HEK293 (cell line): ENCODE data around the gene DAAM2.

Experiments used
- CTCF ChIA-PET: fragments of 350-600 bp; formaldehyde crosslinking; extraction: SDS; loops from one replicate; lab custom pipeline; 2021; ENCODE audit warnings: antibody characterized with exemption; lab: Yijun Ruan, JAX
- POLR2A ChIA-PET: fragments of 300-600 bp; formaldehyde crosslinking; extraction: SDS; loops from one replicate; lab custom pipeline; 2020; ENCODE audit warnings: antibody characterized with exemption, inconsistent platforms; lab: Yijun Ruan, JAX
- H3K27ac ChIP-seq: fragments of 200-500 bp; sonication (Bioruptor generic); 2 replicates; pipeline ENCODE4 v1.5.1; 2014; ENCODE audit warnings: low read depth, low read length, control low read depth, inconsistent platforms; ENCODE audit errors: extremely low read depth
- H3K36me3 ChIP-seq, 2 experiments: fragments of 200-500 bp in 1 of 2; sonication (Bioruptor generic) in 1 of 2; 1 replicate in 1 of 2; 2 replicates in 1 of 2; pipeline ENCODE4 v1.5.1; 2014 to 2017; ENCODE audit warnings: inconsistent platforms in 2 of 2, low read length in 2 of 2; ENCODE audit not compliant: control insufficient read depth in 2 of 2, insufficient read depth in 1 of 2
- H3K4me1 ChIP-seq: fragments of 200-500 bp; sonication (Bioruptor generic); 2 replicates; pipeline ENCODE4 v1.5.1; 2014; ENCODE audit warnings: mild to moderate bottlenecking, low read length, inconsistent platforms; ENCODE audit not compliant: control insufficient read depth, insufficient read depth
- H3K4me3 ChIP-seq: 2 replicates; pipeline ENCODE4 v1.5.1; 2011; ENCODE audit warnings: low read depth, mild to moderate bottlenecking, control low read depth, low read length, moderate library complexity
- H3K9me3 ChIP-seq: fragments of 200-500 bp; sonication (Bioruptor generic); 2 replicates; pipeline ENCODE4 v1.5.1; 2014; ENCODE audit warnings: low read depth, low read length, inconsistent platforms; ENCODE audit not compliant: control insufficient read depth, insufficient read depth
- GFI1B ChIP-seq: fragments of 450-650 bp; formaldehyde crosslinking; IDR thresholded peaks from 2 replicates; pipeline ENCODE4 v1.5.1; 2016; ENCODE audit warnings: missing biosample characterization, missing genetic modification characterization
- MYNN ChIP-seq: fragments of 450-650 bp; formaldehyde crosslinking; IDR thresholded peaks from 2 replicates; pipeline ENCODE4 v1.5.1; 2016; ENCODE audit warnings: missing biosample characterization, missing genetic modification characterization, borderline replicate concordance
- OVOL3 ChIP-seq: fragments of 450-650 bp; formaldehyde crosslinking; IDR thresholded peaks from 2 replicates; pipeline ENCODE4 v1.5.1; 2016; ENCODE audit warnings: missing biosample characterization, missing genetic modification characterization
- RBAK ChIP-seq: fragments of 450-650 bp; formaldehyde crosslinking; IDR thresholded peaks from 2 replicates; pipeline ENCODE4 v1.5.1; 2016; ENCODE audit warnings: missing biosample characterization, missing genetic modification characterization
- ZFP69B ChIP-seq: fragments of 450-650 bp; formaldehyde crosslinking; IDR thresholded peaks from 2 replicates; pipeline ENCODE4 v1.5.1; 2016; ENCODE audit warnings: missing biosample characterization, missing genetic modification characterization
- ZNF112 ChIP-seq: fragments of 450-650 bp; formaldehyde crosslinking; IDR thresholded peaks from 2 replicates; pipeline ENCODE4 v1.5.0; 2017; ENCODE audit warnings: missing biosample characterization, missing genetic modification characterization
- ZNF174 ChIP-seq: fragments of 450-650 bp; formaldehyde crosslinking; IDR thresholded peaks from 2 replicates; pipeline ENCODE4 v1.5.0; 2017; ENCODE audit warnings: missing biosample characterization, mild to moderate bottlenecking, missing genetic modification characterization
- ZNF19 ChIP-seq: fragments of 450-650 bp; formaldehyde crosslinking; IDR thresholded peaks from 2 replicates; pipeline ENCODE4; 2016; ENCODE audit warnings: missing biosample characterization, missing genetic modification characterization, low read depth
- ZNF324 ChIP-seq: fragments of 450-650 bp; formaldehyde crosslinking; IDR thresholded peaks from 2 replicates; pipeline ENCODE4 v1.5.1; 2016; ENCODE audit warnings: missing biosample characterization, missing genetic modification characterization
- ZNF37A ChIP-seq: fragments of 450-650 bp; IDR thresholded peaks from 2 replicates; pipeline ENCODE4 v1.5.1; 2018; ENCODE audit warnings: missing biosample characterization, missing genetic modification characterization
- ZNF394 ChIP-seq: fragments of 450-650 bp; formaldehyde crosslinking; IDR thresholded peaks from 2 replicates; pipeline ENCODE4 v1.5.1; 2016; ENCODE audit warnings: missing biosample characterization, missing genetic modification characterization, mild to moderate bottlenecking, moderate library complexity, borderline replicate concordance
- ZNF473 ChIP-seq: fragments of 450-650 bp; formaldehyde crosslinking; IDR thresholded peaks from 2 replicates; pipeline ENCODE4 v1.5.1; 2017; ENCODE audit warnings: missing biosample characterization, missing genetic modification characterization
- ZNF558 ChIP-seq: fragments of 450-650 bp; formaldehyde crosslinking; IDR thresholded peaks from 2 replicates; pipeline ENCODE4 v1.5.1; 2016; ENCODE audit warnings: missing biosample characterization, missing genetic modification characterization
- ZNF571 ChIP-seq: fragments of 450-650 bp; formaldehyde crosslinking; IDR thresholded peaks from 2 replicates; pipeline ENCODE4 v1.5.0; 2017; ENCODE audit warnings: missing biosample characterization, missing genetic modification characterization
- ZNF629 ChIP-seq: fragments of 450-650 bp; formaldehyde crosslinking; IDR thresholded peaks from 2 replicates; pipeline ENCODE4 v1.5.1; 2017; ENCODE audit warnings: missing biosample characterization, missing genetic modification characterization
- ZNF664 ChIP-seq: fragments of 450-650 bp; formaldehyde crosslinking; IDR thresholded peaks from 2 replicates; pipeline ENCODE4 v1.5.1; 2016; ENCODE audit warnings: missing biosample characterization, missing genetic modification characterization
- ZNF777 ChIP-seq: fragments of 450-650 bp; formaldehyde crosslinking; IDR thresholded peaks from 2 replicates; pipeline ENCODE4 v1.5.1; 2017; ENCODE audit warnings: missing biosample characterization, missing genetic modification characterization, borderline replicate concordance
- TF ChIP-seq, protein P1 (sequence below): fragments of 450-650 bp; formaldehyde crosslinking; IDR thresholded peaks from 2 replicates; pipeline ENCODE4 v1.5.1; 2016; ENCODE audit warnings: missing biosample characterization, missing genetic modification characterization
- TF ChIP-seq, protein P2 (sequence below): IDR thresholded peaks from 2 replicates; pipeline ENCODE4 v1.6.1; 2011; ENCODE audit warnings: mild to moderate bottlenecking, low read depth, low read length, borderline replicate concordance
- TF ChIP-seq, protein P3 (sequence below): fragments of 450-650 bp; IDR thresholded peaks from 2 replicates; pipeline ENCODE4 v1.5.1; 2018; ENCODE audit warnings: missing biosample characterization, mild to moderate bottlenecking, missing genetic modification characterization
- TF ChIP-seq, protein P4 (sequence below): fragments of 450-650 bp; formaldehyde crosslinking; conservative IDR thresholded peaks from 2 replicates; pipeline ENCODE4 v1.5.1; 2016; ENCODE audit warnings: low read depth, missing biosample characterization, missing genetic modification characterization
- TF ChIP-seq, protein P5 (sequence below): fragments of 450-650 bp; formaldehyde crosslinking; IDR thresholded peaks from 2 replicates; pipeline ENCODE4 v1.5.1; 2016; ENCODE audit warnings: missing biosample characterization, missing genetic modification characterization, low read depth

The DAAM2 gene

DNA sequence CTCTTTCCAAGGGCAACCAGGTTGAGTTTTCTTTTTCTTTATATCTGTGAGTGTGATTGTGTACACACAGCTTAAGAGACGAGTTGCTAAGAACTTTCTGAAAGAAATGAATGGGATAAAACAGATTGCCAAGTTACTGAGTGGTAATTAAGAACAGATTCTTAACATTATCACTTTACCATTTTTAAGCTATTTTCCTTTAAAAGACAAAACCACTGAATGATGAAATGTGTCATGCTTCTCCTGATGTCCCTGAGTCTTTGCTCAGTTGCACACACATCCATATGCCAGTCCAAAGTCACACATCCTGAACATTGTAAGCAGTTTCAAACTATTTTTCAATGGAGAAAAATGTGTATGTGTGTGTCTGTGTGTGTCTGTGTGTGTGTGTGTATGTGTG is 5.5 kb upstream of the DAAM2 start:
- Histone ChIP-seq H3K4me1 (no peaks in the 10 kb centered on the region), H3K4me3 (no peak overlapping the region), H3K27ac (no peak overlapping the region), H3K36me3 (no peaks in the 10 kb centered on the region), H3K9me3 (no peaks in the 10 kb centered on the region)
- ChIA-PET POLR2A (no interaction called here), CTCF (interaction anchor here (0.5 to 0.6 kb wide), 2 partner anchors 111 to 478 kb away, joined by 3 to 4 read pairs; no protein-coding TSS in a partner anchor)
- TF ChIP-seq ZNF37A (tag by site-specific recombination), result no peak
- TF ChIP-seq, protein P1, sequence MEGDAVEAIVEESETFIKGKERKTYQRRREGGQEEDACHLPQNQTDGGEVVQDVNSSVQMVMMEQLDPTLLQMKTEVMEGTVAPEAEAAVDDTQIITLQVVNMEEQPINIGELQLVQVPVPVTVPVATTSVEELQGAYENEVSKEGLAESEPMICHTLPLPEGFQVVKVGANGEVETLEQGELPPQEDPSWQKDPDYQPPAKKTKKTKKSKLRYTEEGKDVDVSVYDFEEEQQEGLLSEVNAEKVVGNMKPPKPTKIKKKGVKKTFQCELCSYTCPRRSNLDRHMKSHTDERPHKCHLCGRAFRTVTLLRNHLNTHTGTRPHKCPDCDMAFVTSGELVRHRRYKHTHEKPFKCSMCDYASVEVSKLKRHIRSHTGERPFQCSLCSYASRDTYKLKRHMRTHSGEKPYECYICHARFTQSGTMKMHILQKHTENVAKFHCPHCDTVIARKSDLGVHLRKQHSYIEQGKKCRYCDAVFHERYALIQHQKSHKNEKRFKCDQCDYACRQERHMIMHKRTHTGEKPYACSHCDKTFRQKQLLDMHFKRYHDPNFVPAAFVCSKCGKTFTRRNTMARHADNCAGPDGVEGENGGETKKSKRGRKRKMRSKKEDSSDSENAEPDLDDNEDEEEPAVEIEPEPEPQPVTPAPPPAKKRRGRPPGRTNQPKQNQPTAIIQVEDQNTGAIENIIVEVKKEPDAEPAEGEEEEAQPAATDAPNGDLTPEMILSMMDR (tag by site-specific recombination), result no peak
- no peak for TF ChIP-seq ZNF558 (tag by site-specific recombination)
- TF ChIP-seq ZNF394 (tag by site-specific recombination), result no peak

DNA sequence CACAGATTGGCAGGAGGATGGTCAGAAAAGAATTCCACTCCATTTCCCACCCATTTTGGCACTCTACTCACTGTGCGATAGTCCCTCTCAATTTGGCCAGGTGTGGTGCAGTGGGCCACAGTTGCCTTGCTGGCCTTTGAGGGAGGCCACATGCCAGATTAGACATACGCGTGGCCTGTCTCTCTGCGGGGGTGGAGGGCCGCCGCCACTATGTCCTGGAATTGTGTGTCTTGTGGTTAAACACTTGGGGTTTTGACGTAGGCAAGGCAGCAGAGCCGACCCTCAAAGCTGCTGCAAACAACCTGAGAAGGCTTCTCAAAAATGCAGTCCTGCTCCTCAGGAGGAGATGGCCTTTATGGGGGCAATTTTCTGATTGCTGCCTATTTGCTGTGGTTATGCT is 4.9 kb upstream of the DAAM2 start:
- POLR2A ChIA-PET, result no interaction called here
- H3K4me3 ChIP-seq, result no peak overlapping the region
- CTCF ChIA-PET, result interaction anchor here (0.6 to 1.2 kb wide), 3 partner anchors 13 to 1037 kb away, joined by 3 to 5 read pairs (median 3); no protein-coding TSS in a partner anchor
- no peaks in the 10 kb centered on the region for H3K36me3 ChIP-seq
- no peaks in the 10 kb centered on the region for H3K9me3 ChIP-seq
- TF ChIP-seq, protein P2, sequence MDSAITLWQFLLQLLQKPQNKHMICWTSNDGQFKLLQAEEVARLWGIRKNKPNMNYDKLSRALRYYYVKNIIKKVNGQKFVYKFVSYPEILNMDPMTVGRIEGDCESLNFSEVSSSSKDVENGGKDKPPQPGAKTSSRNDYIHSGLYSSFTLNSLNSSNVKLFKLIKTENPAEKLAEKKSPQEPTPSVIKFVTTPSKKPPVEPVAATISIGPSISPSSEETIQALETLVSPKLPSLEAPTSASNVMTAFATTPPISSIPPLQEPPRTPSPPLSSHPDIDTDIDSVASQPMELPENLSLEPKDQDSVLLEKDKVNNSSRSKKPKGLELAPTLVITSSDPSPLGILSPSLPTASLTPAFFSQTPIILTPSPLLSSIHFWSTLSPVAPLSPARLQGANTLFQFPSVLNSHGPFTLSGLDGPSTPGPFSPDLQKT, result no peak
- TF ChIP-seq, protein P3, sequence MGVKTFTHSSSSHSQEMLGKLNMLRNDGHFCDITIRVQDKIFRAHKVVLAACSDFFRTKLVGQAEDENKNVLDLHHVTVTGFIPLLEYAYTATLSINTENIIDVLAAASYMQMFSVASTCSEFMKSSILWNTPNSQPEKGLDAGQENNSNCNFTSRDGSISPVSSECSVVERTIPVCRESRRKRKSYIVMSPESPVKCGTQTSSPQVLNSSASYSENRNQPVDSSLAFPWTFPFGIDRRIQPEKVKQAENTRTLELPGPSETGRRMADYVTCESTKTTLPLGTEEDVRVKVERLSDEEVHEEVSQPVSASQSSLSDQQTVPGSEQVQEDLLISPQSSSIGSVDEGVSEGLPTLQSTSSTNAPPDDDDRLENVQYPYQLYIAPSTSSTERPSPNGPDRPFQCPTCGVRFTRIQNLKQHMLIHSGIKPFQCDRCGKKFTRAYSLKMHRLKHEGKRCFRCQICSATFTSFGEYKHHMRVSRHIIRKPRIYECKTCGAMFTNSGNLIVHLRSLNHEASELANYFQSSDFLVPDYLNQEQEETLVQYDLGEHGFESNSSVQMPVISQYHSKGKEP (tag by site-specific recombination), result no peak
- TF ChIP-seq RBAK (no peak), ZNF473 (no peak), ZNF324 (tag by site-specific recombination) (no peak), MYNN (tag by site-specific recombination) (no peak), ZNF571 (tag by site-specific recombination) (no peak), ZNF777 (tag by site-specific recombination) (no peak), ZNF174 (no peak), ZNF629 (tag by site-specific recombination) (no peak), GFI1B (tag by site-specific recombination) (no peak), ZNF112 (tag by site-specific recombination) (no peak), ZNF19 (tag by site-specific recombination) (no peak), ZNF664 (no peak), ZFP69B (tag by site-specific recombination) (no peak), OVOL3 (tag by site-specific recombination) (no peak)
- TF ChIP-seq, protein P4, sequence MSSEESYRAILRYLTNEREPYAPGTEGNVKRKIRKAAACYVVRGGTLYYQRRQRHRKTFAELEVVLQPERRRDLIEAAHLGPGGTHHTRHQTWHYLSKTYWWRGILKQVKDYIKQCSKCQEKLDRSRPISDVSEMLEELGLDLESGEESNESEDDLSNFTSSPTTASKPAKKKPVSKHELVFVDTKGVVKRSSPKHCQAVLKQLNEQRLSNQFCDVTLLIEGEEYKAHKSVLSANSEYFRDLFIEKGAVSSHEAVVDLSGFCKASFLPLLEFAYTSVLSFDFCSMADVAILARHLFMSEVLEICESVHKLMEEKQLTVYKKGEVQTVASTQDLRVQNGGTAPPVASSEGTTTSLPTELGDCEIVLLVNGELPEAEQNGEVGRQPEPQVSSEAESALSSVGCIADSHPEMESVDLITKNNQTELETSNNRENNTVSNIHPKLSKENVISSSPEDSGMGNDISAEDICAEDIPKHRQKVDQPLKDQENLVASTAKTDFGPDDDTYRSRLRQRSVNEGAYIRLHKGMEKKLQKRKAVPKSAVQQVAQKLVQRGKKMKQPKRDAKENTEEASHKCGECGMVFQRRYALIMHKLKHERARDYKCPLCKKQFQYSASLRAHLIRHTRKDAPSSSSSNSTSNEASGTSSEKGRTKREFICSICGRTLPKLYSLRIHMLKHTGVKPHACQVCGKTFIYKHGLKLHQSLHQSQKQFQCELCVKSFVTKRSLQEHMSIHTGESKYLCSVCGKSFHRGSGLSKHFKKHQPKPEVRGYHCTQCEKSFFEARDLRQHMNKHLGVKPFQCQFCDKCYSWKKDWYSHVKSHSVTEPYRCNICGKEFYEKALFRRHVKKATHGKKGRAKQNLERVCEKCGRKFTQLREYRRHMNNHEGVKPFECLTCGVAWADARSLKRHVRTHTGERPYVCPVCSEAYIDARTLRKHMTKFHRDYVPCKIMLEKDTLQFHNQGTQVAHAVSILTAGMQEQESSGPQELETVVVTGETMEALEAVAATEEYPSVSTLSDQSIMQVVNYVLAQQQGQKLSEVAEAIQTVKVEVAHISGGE, result no peak
- TF ChIP-seq, protein P5, sequence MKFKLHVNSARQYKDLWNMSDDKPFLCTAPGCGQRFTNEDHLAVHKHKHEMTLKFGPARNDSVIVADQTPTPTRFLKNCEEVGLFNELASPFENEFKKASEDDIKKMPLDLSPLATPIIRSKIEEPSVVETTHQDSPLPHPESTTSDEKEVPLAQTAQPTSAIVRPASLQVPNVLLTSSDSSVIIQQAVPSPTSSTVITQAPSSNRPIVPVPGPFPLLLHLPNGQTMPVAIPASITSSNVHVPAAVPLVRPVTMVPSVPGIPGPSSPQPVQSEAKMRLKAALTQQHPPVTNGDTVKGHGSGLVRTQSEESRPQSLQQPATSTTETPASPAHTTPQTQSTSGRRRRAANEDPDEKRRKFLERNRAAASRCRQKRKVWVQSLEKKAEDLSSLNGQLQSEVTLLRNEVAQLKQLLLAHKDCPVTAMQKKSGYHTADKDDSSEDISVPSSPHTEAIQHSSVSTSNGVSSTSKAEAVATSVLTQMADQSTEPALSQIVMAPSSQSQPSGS, result no peak
- 0 out of 2 replicates have a peak, but pooled peaks cover 3% of the 10 kb centered on the region for H3K4me1 ChIP-seq
- H3K27ac ChIP-seq, result no peak overlapping the region
